ENCODE measurements around the gene WNT8A.
A peak's percentile ranks its signal among the peaks of the same experiment; 100 is the strongest.

The WNT8A gene

GRCh38 chr5:138138949-138139780 lies 55.3 kb downstream of the WNT8A start, which contains the start of gene NME5:
Gene NME5, minus strand, starts transcription at chr5:138139428. Its CDS starts 648 bp downstream, at chr5:138138780.
- no peak for TF ChIP-seq CTCF (conservative IDR thresholded peaks at IDR 0.05)
- H3K27ac ChIP-seq, result peak within 1 kb of the TSS; percentile 18; the same call in 1 of the 2 replicates

GRCh38 chr5:138139781-138140090 lies 55.9 kb downstream of the WNT8A start:
- peak overlapping the region; percentile 18; the same call in 1 of the 2 replicates for H3K27ac ChIP-seq
- no peak for TF ChIP-seq CTCF (conservative IDR thresholded peaks at IDR 0.05)

GRCh38 chr5:138140268-138140667 lies 56.4 kb downstream of the WNT8A start:
- H3K27ac ChIP-seq, result no peak overlapping the region
- no peak for TF ChIP-seq CTCF (conservative IDR thresholded peaks at IDR 0.05)
